ENCODE data around the gene CACNG5.

The CACNG5 gene

DNA sequence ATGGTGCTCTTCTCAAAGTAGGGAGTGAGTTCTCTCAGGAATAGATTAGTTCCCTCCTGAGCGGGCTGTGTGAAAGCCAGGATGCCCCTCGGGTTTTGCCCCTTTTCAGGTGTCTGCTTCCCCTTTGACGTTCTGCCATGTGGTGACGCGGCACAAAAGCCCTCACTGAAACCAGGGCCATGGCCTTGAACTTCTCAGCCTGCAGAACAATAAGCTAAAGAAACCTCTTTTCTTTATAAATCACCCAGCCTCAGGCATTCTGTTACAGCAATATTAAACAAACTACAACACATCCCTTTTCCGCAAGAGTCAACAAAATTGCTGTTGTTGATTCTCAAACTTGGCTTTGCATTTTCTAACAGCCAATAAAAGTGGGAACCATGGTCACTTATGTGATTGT lies 15.5 kb upstream of the CACNG5 start:
- H3K4me3 ChIP-seq (ENCODE audit: low read depth, low read length) = no peak overlapping the region
- DNase-seq (ENCODE audit: low read depth) = no peak
- TF ChIP-seq, protein P1, sequence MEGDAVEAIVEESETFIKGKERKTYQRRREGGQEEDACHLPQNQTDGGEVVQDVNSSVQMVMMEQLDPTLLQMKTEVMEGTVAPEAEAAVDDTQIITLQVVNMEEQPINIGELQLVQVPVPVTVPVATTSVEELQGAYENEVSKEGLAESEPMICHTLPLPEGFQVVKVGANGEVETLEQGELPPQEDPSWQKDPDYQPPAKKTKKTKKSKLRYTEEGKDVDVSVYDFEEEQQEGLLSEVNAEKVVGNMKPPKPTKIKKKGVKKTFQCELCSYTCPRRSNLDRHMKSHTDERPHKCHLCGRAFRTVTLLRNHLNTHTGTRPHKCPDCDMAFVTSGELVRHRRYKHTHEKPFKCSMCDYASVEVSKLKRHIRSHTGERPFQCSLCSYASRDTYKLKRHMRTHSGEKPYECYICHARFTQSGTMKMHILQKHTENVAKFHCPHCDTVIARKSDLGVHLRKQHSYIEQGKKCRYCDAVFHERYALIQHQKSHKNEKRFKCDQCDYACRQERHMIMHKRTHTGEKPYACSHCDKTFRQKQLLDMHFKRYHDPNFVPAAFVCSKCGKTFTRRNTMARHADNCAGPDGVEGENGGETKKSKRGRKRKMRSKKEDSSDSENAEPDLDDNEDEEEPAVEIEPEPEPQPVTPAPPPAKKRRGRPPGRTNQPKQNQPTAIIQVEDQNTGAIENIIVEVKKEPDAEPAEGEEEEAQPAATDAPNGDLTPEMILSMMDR (IDR thresholded peaks at IDR 0.05; ENCODE audit: insufficient read depth, low read depth, low read length, missing control alignments) = no peak

GRCh38 chr17:66822009-66822408 lies 12.9 kb upstream of the CACNG5 start:
- DNase-seq (ENCODE audit: low read depth) = no peak
- TF ChIP-seq, protein P1 (IDR thresholded peaks at IDR 0.05; ENCODE audit: insufficient read depth, low read depth, low read length, missing control alignments) = no peak
- no peak overlapping the region for H3K4me3 ChIP-seq (ENCODE audit: low read depth, low read length)

- no peak overlapping the region for H3K4me3 ChIP-seq (ENCODE audit: low read depth, low read length)
Measured at GRCh38 chr17:66826856-66827255, 8.1 kb upstream of the CACNG5 start.

DNA sequence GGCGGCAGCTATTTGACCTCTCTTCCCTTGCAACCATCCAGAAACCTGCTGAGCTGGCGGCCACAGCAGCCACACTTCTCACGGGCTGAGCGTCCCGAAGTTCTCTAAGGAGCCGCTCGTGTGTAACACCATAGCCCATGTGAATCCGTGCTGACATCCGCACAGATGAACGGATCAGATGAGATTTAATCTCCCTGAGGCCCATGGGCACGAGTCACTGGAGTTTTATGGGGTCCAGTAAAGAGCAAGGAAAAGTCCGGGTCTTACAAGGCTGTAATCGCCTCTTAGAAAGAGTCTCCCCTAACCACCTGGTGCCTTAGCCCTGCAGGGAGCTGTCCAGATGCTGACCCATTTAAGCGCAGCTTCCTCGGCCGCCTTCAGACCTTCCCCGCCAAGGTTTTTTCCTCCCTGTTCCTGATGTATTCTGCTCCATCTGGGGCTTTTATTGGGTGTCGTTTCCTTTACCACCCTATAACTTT lies 5.5 kb upstream of the CACNG5 start:
- no peak overlapping the region for H3K4me3 ChIP-seq (ENCODE audit: low read depth, low read length)
- TF ChIP-seq, protein P1 (IDR thresholded peaks at IDR 0.05; ENCODE audit: insufficient read depth, low read depth, low read length, missing control alignments) = no peak
- DNase-seq (ENCODE audit: low read depth) = peak; percentile 13

More at GRCh38 chr17:66826856-66827255, 8.1 kb upstream of the CACNG5 start:
- TF ChIP-seq, protein P1 (IDR thresholded peaks at IDR 0.05; ENCODE audit: insufficient read depth, low read depth, low read length, missing control alignments) = no peak
- DNase-seq (ENCODE audit: low read depth) = no peak

GRCh38 chr17:66829883-66830282 lies 5.0 kb upstream of the CACNG5 start:
- DNase-seq (ENCODE audit: low read depth) = no peak
- TF ChIP-seq, protein P1 (IDR thresholded peaks at IDR 0.05; ENCODE audit: insufficient read depth, low read depth, low read length, missing control alignments) = no peak
- H3K4me3 ChIP-seq (ENCODE audit: low read depth, low read length) = no peak overlapping the region

DNA sequence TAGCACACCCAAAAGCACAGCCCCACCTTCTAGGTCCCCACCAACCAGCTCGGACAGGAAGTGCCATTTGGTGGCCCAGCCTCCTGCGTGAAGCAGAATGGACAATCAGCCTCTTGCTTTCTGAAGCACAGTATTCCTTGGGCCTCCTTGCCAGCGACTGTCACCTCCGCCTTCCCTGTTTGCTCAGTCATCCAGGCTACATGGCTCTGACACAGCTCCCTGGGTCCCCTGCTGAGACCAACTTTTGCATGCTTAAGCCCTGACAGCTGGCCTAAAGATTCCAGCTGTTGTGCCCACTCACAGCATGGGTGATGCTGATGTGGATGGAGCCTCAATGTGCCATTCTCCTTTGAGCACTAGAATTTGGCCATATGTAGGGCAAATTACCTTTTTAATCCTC lies 4.5 kb upstream of the CACNG5 start:
- H3K4me3 ChIP-seq (ENCODE audit: low read depth, low read length) = no peak overlapping the region
- no peak for DNase-seq (ENCODE audit: low read depth)
- TF ChIP-seq, protein P1 (IDR thresholded peaks at IDR 0.05; ENCODE audit: insufficient read depth, low read depth, low read length, missing control alignments) = no peak
